C4-2B (cell line): Measurements from ENCODE around the gene CHID1.

ENCODE experiments used
- CTCF ChIP-seq: fragments of 450-650 bp; conservative IDR thresholded peaks from 2 replicates; pipeline ENCODE4 v1.5.1; 2017; ENCODE audit warnings: mild to moderate bottlenecking
- ZFX ChIP-seq: fragments of 450-650 bp; IDR thresholded peaks from 2 replicates; pipeline ENCODE4 v1.6.1; 2017

- no peak for TF ChIP-seq CTCF
- no peak for TF ChIP-seq ZFX
Observed at GRCh38 chr11:893008-893654, 17.5 kb downstream of the CHID1 start.
